Esophagus squamous epithelium (tissue), 4 donors: Measurements from ENCODE around the gene ACOX2.
"Not testable (repeated sequence)": the region's sequence is repeated elsewhere in the genome, so short reads cannot be mapped to it uniquely, and the experiment has no call there.

Experiments used
- CTCF ChIP-seq, 6 experiments: fragments of 450-650 bp in 4 of 6; fragments of 200-600 bp in 2 of 6; sonication (generic) in 2 of 6; IDR thresholded peaks; one replicate each; pipeline ENCODE4 v1.5.1; 2016 to 2019; ENCODE audit warnings: antibody characterized with exemption in 6 of 6, mild to moderate bottlenecking in 4 of 6, moderate library complexity in 4 of 6
- POLR2A ChIP-seq, 4 donors: fragments of 450-650 bp; IDR thresholded peaks; one replicate each; pipeline ENCODE4 v1.6.1; 2017; ENCODE audit warnings: antibody characterized with exemption in 4 of 4, mild to moderate bottlenecking in 4 of 4, moderate library complexity in 3 of 4

DNA sequence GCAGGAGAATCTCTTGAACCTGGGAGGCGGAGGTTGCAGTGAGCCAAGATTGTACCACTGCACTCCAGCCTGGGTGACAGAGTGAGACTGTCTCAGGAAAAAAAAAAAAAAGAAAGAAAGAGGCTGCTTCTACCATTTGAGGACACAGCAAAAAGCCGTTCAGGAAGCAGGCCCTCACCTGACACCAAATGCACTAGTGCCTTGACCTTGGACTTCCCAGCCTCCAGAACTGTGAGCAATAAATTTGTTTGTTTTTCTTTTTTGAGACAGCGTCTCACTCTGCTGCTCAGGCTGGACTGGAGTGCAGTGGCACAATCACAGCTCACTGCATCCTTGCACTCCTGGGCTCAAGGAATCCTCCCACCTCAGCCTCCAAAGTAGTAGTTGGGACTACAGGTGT is 9.6 kb downstream of the ACOX2 start:
- not testable (repeated sequence) for TF ChIP-seq CTCF, POLR2A (IDR thresholded peaks at IDR 0.05)
